Peyer's patch (tissue), 4 donors: ENCODE results near the gene ALG6. TPM values are rescaled to one million over a fixed set of nuclear protein-coding genes. Genes with fewer than 3 reads are reported as not detected.

ENCODE experiments used
- DNase-seq, 3 donors: peaks; one replicate each; pipeline ENCODE4 v3.0.0-alpha.2; 2017 to 2019
- H3K27ac ChIP-seq, 4 donors: fragments of 200-600 bp; sonication (generic); one replicate each; pipeline ENCODE4 v1.5.1; 2016 to 2019
- H3K27me3 ChIP-seq, 2 donors: fragments of 200-600 bp; sonication (generic); one replicate each; pipeline ENCODE4 v1.5.1; 2019
- H3K36me3 ChIP-seq, 3 donors: fragments of 200-600 bp; sonication (generic); one replicate each; pipeline ENCODE4 v1.5.1; 2016 to 2019
- H3K4me1 ChIP-seq, 4 donors: fragments of 200-600 bp; sonication (generic); one replicate each; pipeline ENCODE4 v1.5.1; 2016 to 2019
- H3K4me3 ChIP-seq, 4 donors: fragments of 200-600 bp; sonication (generic); 1 replicate in 3 of 4; 2 replicates in 1 of 4; pipeline ENCODE4 v1.5.1; 2016 to 2019; ENCODE audit warnings: mild to moderate bottlenecking in 1 of 4
- H3K9me3 ChIP-seq, 4 donors: fragments of 200-600 bp; sonication (generic); one replicate each; pipeline ENCODE4 v1.5.1; 2016 to 2019; ENCODE audit warnings: mild to moderate bottlenecking in 1 of 4
- POLR2A ChIP-seq, 2 donors: fragments of 450-650 bp; IDR thresholded peaks; one replicate each; pipeline ENCODE4 v1.5.1; 2017; ENCODE audit warnings: antibody characterized with exemption in 2 of 2, mild to moderate bottlenecking in 2 of 2, moderate library complexity in 2 of 2
- total RNA-seq, 4 donors: library from RNA; depleted of rRNA; stranded (reverse); fragments of >200 nt; gene quantifications; one replicate each; pipeline ENCODE4 v1.1.0, GENCODE V29; 2016
- TF ChIP-seq, protein P1 (sequence below), 6 experiments: fragments of 450-650 bp in 4 of 6; fragments of 200-600 bp in 2 of 6; sonication (generic) in 1 of 6; IDR thresholded peaks; one replicate each; pipeline ENCODE4 v1.5.1; 2017 to 2019; ENCODE audit warnings: antibody characterized with exemption in 6 of 6, mild to moderate bottlenecking in 3 of 6, moderate library complexity in 1 of 6

The ALG6 gene
- total RNA-seq, 4 donors from 2014 or later: 10.8 to 46.2 (median 20.7) TPM

DNA sequence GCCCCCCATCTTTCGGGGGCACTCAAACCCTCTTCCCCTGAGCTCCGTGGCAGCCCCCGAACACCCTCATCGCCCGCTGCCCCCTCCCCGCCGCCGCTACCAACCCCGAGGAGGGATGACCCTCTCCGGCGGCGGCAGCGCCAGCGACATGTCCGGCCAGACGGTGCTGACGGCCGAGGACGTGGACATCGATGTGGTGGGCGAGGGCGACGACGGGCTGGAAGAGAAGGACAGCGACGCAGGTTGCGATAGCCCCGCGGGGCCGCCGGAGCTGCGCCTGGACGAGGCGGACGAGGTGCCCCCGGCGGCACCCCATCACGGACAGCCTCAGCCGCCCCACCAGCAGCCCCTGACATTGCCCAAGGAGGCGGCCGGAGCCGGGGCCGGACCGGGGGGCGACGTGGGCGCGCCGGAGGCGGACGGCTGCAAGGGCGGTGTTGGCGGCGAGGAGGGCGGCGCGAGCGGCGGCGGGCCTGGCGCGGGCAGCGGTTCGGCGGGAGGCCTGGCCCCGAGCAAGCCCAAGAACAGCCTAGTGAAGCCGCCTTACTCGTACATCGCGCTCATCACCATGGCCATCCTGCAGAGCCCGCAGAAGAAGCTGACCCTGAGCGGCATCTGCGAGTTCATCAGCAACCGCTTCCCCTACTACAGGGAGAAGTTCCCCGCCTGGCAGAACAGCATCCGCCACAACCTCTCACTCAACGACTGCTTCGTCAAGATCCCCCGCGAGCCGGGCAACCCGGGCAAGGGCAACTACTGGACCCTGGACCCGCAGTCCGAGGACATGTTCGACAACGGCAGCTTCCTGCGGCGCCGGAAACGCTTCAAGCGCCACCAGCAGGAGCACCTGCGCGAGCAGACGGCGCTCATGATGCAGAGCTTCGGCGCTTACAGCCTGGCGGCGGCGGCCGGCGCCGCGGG lies 44.2 kb upstream of the ALG6 start:
- peaks cover 6 to 86% of the 10 kb centered on the region in 2 donors for H3K27me3 ChIP-seq
- no peak overlapping the region for H3K27ac ChIP-seq
- TF ChIP-seq POLR2A (IDR thresholded peaks at IDR 0.05): no peak
- TF ChIP-seq, protein P1, sequence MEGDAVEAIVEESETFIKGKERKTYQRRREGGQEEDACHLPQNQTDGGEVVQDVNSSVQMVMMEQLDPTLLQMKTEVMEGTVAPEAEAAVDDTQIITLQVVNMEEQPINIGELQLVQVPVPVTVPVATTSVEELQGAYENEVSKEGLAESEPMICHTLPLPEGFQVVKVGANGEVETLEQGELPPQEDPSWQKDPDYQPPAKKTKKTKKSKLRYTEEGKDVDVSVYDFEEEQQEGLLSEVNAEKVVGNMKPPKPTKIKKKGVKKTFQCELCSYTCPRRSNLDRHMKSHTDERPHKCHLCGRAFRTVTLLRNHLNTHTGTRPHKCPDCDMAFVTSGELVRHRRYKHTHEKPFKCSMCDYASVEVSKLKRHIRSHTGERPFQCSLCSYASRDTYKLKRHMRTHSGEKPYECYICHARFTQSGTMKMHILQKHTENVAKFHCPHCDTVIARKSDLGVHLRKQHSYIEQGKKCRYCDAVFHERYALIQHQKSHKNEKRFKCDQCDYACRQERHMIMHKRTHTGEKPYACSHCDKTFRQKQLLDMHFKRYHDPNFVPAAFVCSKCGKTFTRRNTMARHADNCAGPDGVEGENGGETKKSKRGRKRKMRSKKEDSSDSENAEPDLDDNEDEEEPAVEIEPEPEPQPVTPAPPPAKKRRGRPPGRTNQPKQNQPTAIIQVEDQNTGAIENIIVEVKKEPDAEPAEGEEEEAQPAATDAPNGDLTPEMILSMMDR (IDR thresholded peaks at IDR 0.05): peak in 1 of 6 experiments; percentile 9
- peaks cover 0 to 46% (median 16%) of the 10 kb centered on the region in 4 donors for H3K4me1 ChIP-seq
- H3K36me3 ChIP-seq: no peaks in the 10 kb centered on the region
- peak in 2 of 3 donors; percentile 58 to 74 for DNase-seq
- H3K4me3 ChIP-seq: peak overlapping the region; percentile 33 to 52 (median 46)
- H3K9me3 ChIP-seq: peaks cover 0 to 35% (median 0%) of the 10 kb centered on the region in 4 donors

DNA sequence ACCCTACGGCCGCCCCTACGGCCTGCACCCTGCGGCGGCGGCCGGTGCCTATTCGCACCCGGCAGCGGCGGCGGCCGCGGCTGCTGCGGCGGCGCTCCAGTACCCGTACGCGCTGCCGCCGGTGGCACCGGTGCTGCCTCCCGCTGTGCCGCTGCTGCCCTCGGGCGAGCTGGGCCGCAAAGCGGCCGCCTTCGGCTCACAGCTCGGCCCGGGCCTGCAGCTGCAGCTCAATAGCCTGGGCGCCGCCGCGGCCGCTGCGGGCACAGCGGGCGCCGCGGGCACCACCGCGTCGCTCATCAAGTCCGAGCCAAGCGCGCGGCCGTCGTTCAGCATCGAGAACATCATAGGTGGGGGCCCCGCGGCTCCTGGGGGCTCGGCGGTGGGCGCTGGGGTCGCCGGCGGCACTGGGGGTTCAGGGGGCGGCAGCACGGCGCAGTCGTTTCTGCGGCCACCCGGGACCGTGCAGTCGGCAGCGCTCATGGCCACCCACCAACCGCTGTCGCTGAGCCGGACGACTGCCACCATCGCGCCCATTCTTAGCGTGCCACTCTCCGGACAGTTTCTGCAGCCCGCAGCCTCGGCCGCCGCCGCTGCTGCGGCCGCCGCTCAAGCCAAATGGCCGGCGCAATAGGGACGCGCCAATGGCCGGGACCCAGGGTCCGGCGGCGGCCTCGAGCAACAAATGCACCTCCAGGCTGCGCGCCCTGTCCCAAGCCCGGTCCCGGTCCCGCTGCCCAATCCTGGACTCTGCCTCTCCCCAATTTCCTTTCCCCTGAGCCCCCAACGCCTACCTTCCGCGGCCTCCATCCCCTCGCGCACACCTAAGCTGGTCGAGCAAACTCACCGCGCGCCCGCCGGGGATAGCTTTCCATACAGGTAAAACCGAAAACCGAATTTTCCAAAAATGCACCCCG lies 43.3 kb upstream of the ALG6 start:
- TF ChIP-seq, protein P1 (IDR thresholded peaks at IDR 0.05): peak in 1 of 6 experiments; percentile 11
- no peak for TF ChIP-seq POLR2A (IDR thresholded peaks at IDR 0.05)
- DNase-seq: no peak
- Histone ChIP-seq H3K9me3 (peaks cover 0 to 30% (median 0%) of the 10 kb centered on the region in 4 donors), H3K27ac (no peak overlapping the region), H3K27me3 (peaks cover 6 to 79% of the 10 kb centered on the region in 2 donors), H3K4me3 (peak overlapping the region in 3 of 4 donors; percentile 45 to 52 (median 48)), H3K36me3 (no peaks in the 10 kb centered on the region), H3K4me1 (peaks cover 0 to 46% (median 16%) of the 10 kb centered on the region in 4 donors)

DNA sequence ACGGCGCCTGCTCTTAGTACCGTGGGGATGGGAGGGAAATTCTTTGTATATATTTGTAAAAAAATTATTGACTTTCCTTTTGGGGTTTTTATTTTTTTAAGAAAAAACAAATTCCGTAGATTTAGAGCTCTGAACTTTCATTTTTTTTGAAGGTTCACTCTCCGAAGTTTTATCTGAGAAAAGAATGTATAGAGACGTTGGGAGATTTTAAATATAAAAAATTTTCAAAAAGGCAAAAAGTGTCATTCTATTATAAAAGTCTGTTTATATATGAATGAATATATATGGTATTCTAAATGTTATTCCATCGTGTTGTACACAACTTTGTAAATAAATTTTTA lies 42.7 kb upstream of the ALG6 start:
- H3K4me3 ChIP-seq: no peak overlapping the region
- H3K36me3 ChIP-seq: no peaks in the 10 kb centered on the region
- H3K27ac ChIP-seq: no peak overlapping the region
- peaks cover 0 to 24% (median 0%) of the 10 kb centered on the region in 4 donors for H3K9me3 ChIP-seq
- DNase-seq: no peak
- H3K27me3 ChIP-seq: peaks cover 6 to 79% of the 10 kb centered on the region in 2 donors
- no peak for TF ChIP-seq POLR2A (IDR thresholded peaks at IDR 0.05)
- TF ChIP-seq, protein P1 (IDR thresholded peaks at IDR 0.05): no peak
- peaks cover 0 to 46% (median 16%) of the 10 kb centered on the region in 4 donors for H3K4me1 ChIP-seq

DNA sequence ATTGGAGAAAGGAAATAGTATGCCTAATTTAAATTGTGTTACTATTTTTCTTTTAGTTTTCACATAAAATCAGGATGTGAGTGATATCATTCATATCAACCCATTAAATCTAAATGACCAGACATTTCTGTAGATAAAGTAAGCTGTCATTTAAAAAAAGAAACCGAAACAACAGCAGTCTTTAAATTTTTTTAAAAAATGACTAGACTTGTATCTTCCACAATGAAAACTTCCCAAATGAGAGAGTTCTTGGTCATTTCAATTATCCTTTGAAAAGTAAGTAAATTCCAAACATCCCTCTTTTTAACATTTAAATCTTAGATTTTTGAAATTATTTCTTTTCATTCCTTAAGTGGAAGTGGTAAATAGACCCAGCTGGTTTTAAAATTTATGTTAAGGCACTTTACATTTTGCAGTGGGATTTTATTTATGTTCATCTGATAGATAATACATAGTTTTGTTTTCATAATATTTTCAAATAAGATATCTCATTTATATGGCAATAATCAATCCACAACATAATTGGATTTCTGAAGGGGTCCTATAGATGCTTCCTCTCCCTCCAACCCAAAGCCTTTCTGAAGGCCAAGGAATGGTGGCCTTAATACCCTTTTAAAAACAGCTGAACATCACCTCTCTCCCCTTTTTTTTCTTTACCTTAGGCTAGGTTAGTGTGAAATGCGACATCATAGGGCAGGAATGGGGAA lies 42.0 kb upstream of the ALG6 start:
- peaks cover 0 to 43% (median 16%) of the 10 kb centered on the region in 4 donors for H3K4me1 ChIP-seq
- H3K4me3 ChIP-seq: no peak overlapping the region
- H3K27ac ChIP-seq: no peak overlapping the region
- DNase-seq: no peak
- peaks cover 6 to 79% of the 10 kb centered on the region in 2 donors for H3K27me3 ChIP-seq
- TF ChIP-seq, protein P1 (IDR thresholded peaks at IDR 0.05): no peak
- no peak for TF ChIP-seq POLR2A (IDR thresholded peaks at IDR 0.05)
- H3K36me3 ChIP-seq: no peaks in the 10 kb centered on the region
- peaks cover 0 to 24% (median 0%) of the 10 kb centered on the region in 4 donors for H3K9me3 ChIP-seq

- no peak for DNase-seq
- Histone ChIP-seq H3K9me3 (peaks cover 0 to 21% (median 0%) of the 10 kb centered on the region in 4 donors), H3K27ac (no peak overlapping the region), H3K4me1 (peaks cover 0 to 43% (median 16%) of the 10 kb centered on the region in 4 donors), H3K4me3 (no peak overlapping the region), H3K27me3 (peaks cover 6 to 79% of the 10 kb centered on the region in 2 donors), H3K36me3 (no peaks in the 10 kb centered on the region)
- TF ChIP-seq, protein P1 (IDR thresholded peaks at IDR 0.05): no peak
- no peak for TF ChIP-seq POLR2A (IDR thresholded peaks at IDR 0.05)
Observed at GRCh38 chr1:63326106-63326472, 41.3 kb upstream of the ALG6 start.
